HCT116 (cell line): ENCODE measurements around the gene BLACAT1. TPM values are rescaled to one million over a fixed set of nuclear protein-coding genes. Genes with fewer than 3 reads are reported as not detected.

Experiments
- ATAC-seq: fragments of 200-7000 bp; cut with Tn5 transposase; 2 replicates; pipeline ENCODE4 v1.9.1; 2020; ENCODE audit warnings: mild to moderate bottlenecking, moderate library complexity
- BruUV-seq: library from RNA; stranded (reverse); fragments of 400-500 nt; replicated peaks from 2 replicates; lab custom pipeline; 2021; lab: Mats Ljungman, UMichigan
- CTCF ChIA-PET: fragments of 300-600 bp; sonication (Branson Sonifier 250); formaldehyde crosslinking; loops from one replicate; lab custom pipeline; 2021; ENCODE audit warnings: antibody characterized with exemption; lab: Charles Lee
- POLR2A ChIA-PET: fragments of 300-600, 350-600 bp; sonication (Branson Sonifier 250); formaldehyde crosslinking; loops from one replicate; lab custom pipeline; 2021; ENCODE audit warnings: antibody characterized with exemption; lab: Charles Lee
- RAD21 ChIA-PET, 2 experiments: fragments of 300-600 bp; sonication (Branson Sonifier 250); formaldehyde crosslinking; loops; one replicate each; lab custom pipeline; 2023; ENCODE audit warnings: low total read pairs in 2 of 2; ENCODE audit not compliant: uncharacterized antibody in 2 of 2, unreplicated experiment in 2 of 2, low non-redundant PET in 1 of 2; lab: Charles Lee
- DNase-seq: peaks from one replicate; pipeline ENCODE4 v3.0.0-alpha.2; 2010; ENCODE audit warnings: low read depth, low spot score
- H2AFZ ChIP-seq: fragments of 200-600 bp; shearing (Covaris generic), sonication (generic); 2 replicates; pipeline ENCODE4 v1.6.1; 2017; ENCODE audit warnings: low read depth, mixed run types, mixed read lengths, antibody characterized with exemption, low read length; ENCODE audit not compliant: poor library complexity, severe bottlenecking
- H3K27ac ChIP-seq: 2 replicates; pipeline ENCODE4 v1.5.1; 2012; ENCODE audit warnings: low read depth, low read length
- H3K27me3 ChIP-seq: fragments of 200-600 bp; sonication (generic); 2 replicates; pipeline ENCODE4 v1.6.1; 2016; ENCODE audit warnings: mixed run types, low read length, mixed read lengths; ENCODE audit not compliant: insufficient read depth
- H3K36me3 ChIP-seq, 2 experiments: fragments of 200-500 bp in 1 of 2; fragments of 200-600 bp in 1 of 2; sonication (Bioruptor generic) in 1 of 2; sonication (generic) in 1 of 2; 2 replicates each; pipeline versions ENCODE4 v1.5.1 to v1.6.1; 2014 to 2016; ENCODE audit warnings: low read length in 2 of 2, inconsistent platforms in 1 of 2, mixed read lengths in 1 of 2, mixed run types in 1 of 2; ENCODE audit not compliant: insufficient read depth in 2 of 2, control insufficient read depth in 1 of 2
- H3K4me1 ChIP-seq, 2 experiments: fragments of 200-600 bp in 1 of 2; sonication (generic) in 1 of 2; 2 replicates each; pipeline versions ENCODE4 v1.5.1 to v1.6.1; 2012 to 2017; ENCODE audit warnings: low read length in 2 of 2, inconsistent platforms in 1 of 2, mild to moderate bottlenecking in 1 of 2, mixed read lengths in 1 of 2, mixed run types in 1 of 2, moderate library complexity in 1 of 2; ENCODE audit not compliant: insufficient read depth in 2 of 2, control insufficient read depth in 1 of 2
- H3K4me2 ChIP-seq: fragments of 200-600 bp; sonication (generic); 2 replicates; pipeline ENCODE4 v1.6.1; 2017; ENCODE audit warnings: mixed run types, low read length, mixed read lengths
- H3K4me3 ChIP-seq, 2 experiments: fragments of 200-600 bp in 1 of 2; sonication (generic) in 1 of 2; replicated peaks in 1 of 2; 2 replicates each; pipeline ENCODE4 v1.5.1; 2011 to 2016; ENCODE audit warnings: low read length in 2 of 2, control low read depth in 1 of 2, low read depth in 1 of 2, mild to moderate bottlenecking in 1 of 2, mixed read lengths in 1 of 2, mixed run types in 1 of 2
- H3K79me2 ChIP-seq: fragments of 200-600 bp; sonication (generic); 2 replicates; pipeline ENCODE4 v1.6.1; 2017; ENCODE audit warnings: mild to moderate bottlenecking, mixed run types, low read length, moderate library complexity, mixed read lengths; ENCODE audit not compliant: insufficient read depth
- H3K9ac ChIP-seq: fragments of 200-600 bp; sonication (generic); 2 replicates; pipeline ENCODE4 v1.6.1; 2016; ENCODE audit warnings: low read length, mixed read lengths
- H3K9me2 ChIP-seq: fragments of 200-600 bp; sonication (generic), shearing (Covaris generic); 2 replicates; pipeline ENCODE4 v1.6.1; 2017; ENCODE audit warnings: mixed run types, mild to moderate bottlenecking, moderate library complexity; ENCODE audit not compliant: insufficient read depth
- H3K9me3 ChIP-seq, 2 experiments: fragments of 200-500 bp in 1 of 2; fragments of 200-600 bp in 1 of 2; sonication (Bioruptor generic) in 1 of 2; sonication (generic) in 1 of 2; 2 replicates each; pipeline ENCODE4 v1.6.1; 2014 to 2017; ENCODE audit warnings: low read length in 2 of 2, mixed read lengths in 2 of 2, inconsistent platforms in 1 of 2, low read depth in 1 of 2, mild to moderate bottlenecking in 1 of 2, mixed run types in 1 of 2, moderate library complexity in 1 of 2; ENCODE audit not compliant: control insufficient read depth in 1 of 2, insufficient read depth in 1 of 2
- H4K20me1 ChIP-seq: fragments of 200-600 bp; sonication (generic), shearing (Covaris generic); 2 replicates; pipeline ENCODE4 v1.6.1; 2017; ENCODE audit warnings: mixed run types, mild to moderate bottlenecking, moderate library complexity; ENCODE audit not compliant: insufficient read depth
- CBX3 ChIP-seq: IDR thresholded peaks from 2 replicates; pipeline ENCODE4 v1.6.1; 2012; ENCODE audit warnings: low read depth
- CEBPB ChIP-seq: IDR thresholded peaks from 2 replicates; pipeline ENCODE4 v1.6.1; 2012; ENCODE audit warnings: low read depth
- CTCF ChIP-seq, 3 experiments: fragments of 200-600 bp in 1 of 3; sonication (generic) in 1 of 3; IDR thresholded peaks in 2 of 3; conservative IDR thresholded peaks in 1 of 3; 2 replicates each; pipeline ENCODE4 v1.5.1; 2012 to 2017; ENCODE audit warnings: low read depth in 2 of 3, low read length in 2 of 3, antibody characterized with exemption in 1 of 3, borderline replicate concordance in 1 of 3, control low read depth in 1 of 3, mild to moderate bottlenecking in 1 of 3, mixed read lengths in 1 of 3, mixed run types in 1 of 3, moderate library complexity in 1 of 3; ENCODE audit not compliant: insufficient read depth in 1 of 3
- EZH2 ChIP-seq: fragments of 200-600 bp; sonication (generic); IDR thresholded peaks from 2 replicates; pipeline ENCODE4 v1.6.1; 2017; ENCODE audit warnings: antibody characterized with exemption, mixed run types
- EZH2phosphoT487 ChIP-seq: fragments of 200-600 bp; IDR thresholded peaks from 2 replicates; pipeline ENCODE4 v1.6.1; 2018; ENCODE audit warnings: antibody characterized with exemption, borderline replicate concordance
- FOSL1 ChIP-seq: IDR thresholded peaks from 2 replicates; pipeline ENCODE4 v1.6.1; 2012; ENCODE audit warnings: low read depth
- JUND ChIP-seq: IDR thresholded peaks from 2 replicates; pipeline ENCODE4 v1.6.1; 2012
- RAD21 ChIP-seq: IDR thresholded peaks from 2 replicates; pipeline ENCODE4 v1.6.1; 2012; ENCODE audit warnings: low read depth, mild to moderate bottlenecking
- SIN3A ChIP-seq: IDR thresholded peaks from 2 replicates; pipeline ENCODE4 v1.6.1; 2012; ENCODE audit warnings: low read depth
- SP1 ChIP-seq: IDR thresholded peaks from 2 replicates; pipeline ENCODE4 v1.6.1; 2012; ENCODE audit warnings: low read depth
- TCF7L2 ChIP-seq: IDR thresholded peaks from 2 replicates; pipeline ENCODE4 v1.7.0; 2011; ENCODE audit warnings: borderline replicate concordance, inconsistent platforms; ENCODE audit not compliant: insufficient read depth, insufficient read length; ENCODE audit errors: extremely low read depth
- YY1 ChIP-seq: IDR thresholded peaks from 2 replicates; pipeline ENCODE4 v1.6.1; 2011; ENCODE audit warnings: low read length, low read depth, moderate library complexity, mild to moderate bottlenecking; ENCODE audit not compliant: insufficient replicate concordance; ENCODE audit errors: extremely low read depth
- ZBTB33 ChIP-seq: IDR thresholded peaks from 2 replicates; pipeline ENCODE4 v1.6.1; 2011; ENCODE audit warnings: mild to moderate bottlenecking, low read length, moderate library complexity; ENCODE audit not compliant: insufficient replicate concordance; ENCODE audit errors: extremely low read depth
- ZFX ChIP-seq: fragments of 450-650 bp; IDR thresholded peaks from 2 replicates; pipeline ENCODE4 v1.6.1; 2017
- intact Hi-C: fragments of 100-400 bp; cut with micrococcal nuclease; formaldehyde crosslinking; loops from 2 replicates; pipeline ENCODE4 v1.10.0; 2022
- total RNA-seq: library from RNA; stranded (reverse); gene quantifications from one replicate; pipeline ENCODE4 v1.2.1, GENCODE V29; 2021; ENCODE audit not compliant: unreplicated experiment
- TF ChIP-seq, protein P1 (sequence below): IDR thresholded peaks from 2 replicates; pipeline ENCODE4 v1.6.1; 2012

Gene BLACAT1
- total RNA-seq, 1 experiment from 2014 or later = 3.9 TPM

GRCh38 chr1:205438213-205439158, 17.4 kb downstream of the BLACAT1 start (continued):
- TF ChIP-seq CTCF (IDR thresholded peaks at IDR 0.05 in 2 of 3, conservative IDR thresholded peaks at IDR 0.05 in 1 of 3; ENCODE audit: borderline replicate concordance in 1 of 3, insufficient read depth in 1 of 3, low read depth in 2 of 3, low read length in 2 of 3) = peak in 2 of 3 experiments; percentile 72 to 77; a peak in 4 of 6 replicates
- no peak for TF ChIP-seq JUND

DNA sequence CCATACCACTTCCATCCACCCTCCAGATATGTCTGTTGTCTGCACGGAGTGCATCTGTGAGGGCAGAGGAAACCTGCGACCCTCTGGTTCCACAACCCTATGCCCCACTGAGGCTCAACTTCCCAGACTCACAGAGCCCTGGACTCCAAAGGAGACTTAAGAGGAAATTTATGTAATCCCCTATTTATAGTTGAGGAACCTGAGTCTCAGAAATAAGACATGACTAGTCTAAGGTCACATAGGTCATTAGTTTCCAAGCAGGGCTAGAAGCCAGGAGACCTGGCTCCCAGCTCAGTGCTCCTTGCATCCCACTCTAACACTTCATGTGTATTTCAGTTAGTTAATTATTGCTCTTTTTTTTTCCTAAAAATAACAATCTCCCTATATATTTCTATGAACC, 18.3 kb downstream of the BLACAT1 start:
- Histone ChIP-seq H3K27ac (no peak overlapping the region), H3K27me3 (no peaks in the 10 kb centered on the region), H3K4me2 (no peak overlapping the region), H3K9ac (no peak overlapping the region), H3K36me3 (no peaks in the 10 kb centered on the region), H3K4me1 (peaks cover 38 to 45% of the 10 kb centered on the region in 2 experiments), H2AFZ (no peak overlapping the region), H3K4me3 (no peak overlapping the region), H3K79me2 (no peaks in the 10 kb centered on the region), H4K20me1 (no peaks in the 10 kb centered on the region), H3K9me3 (no peaks in the 10 kb centered on the region), H3K9me2 (no peaks in the 10 kb centered on the region)
- no TSS peak for BruUV-seq
- POLR2A ChIA-PET = no interaction called here
- ATAC-seq (no peak), DNase-seq (no peak)
- RAD21 ChIA-PET = interaction anchor here in 1 of 2 experiments (2.0 kb wide), 1 partner anchor 48 kb away, joined by 14 read pairs; no protein-coding TSS in a partner anchor
- CTCF ChIA-PET = interaction anchor here (1.6 to 2.4 kb wide), 2 partner anchors 12 to 48 kb away, joined by 5 to 20 read pairs; no protein-coding TSS in a partner anchor
- intact Hi-C loops = no loop called here
- TF ChIP-seq SIN3A (no peak), CBX3 (no peak), TCF7L2 (no peak), EZH2phosphoT487 (no peak), RAD21 (no peak), FOSL1 (no peak), YY1 (no peak), EZH2 (no peak), ZBTB33 (no peak), ZFX (no peak), CEBPB (no peak), SP1 (no peak)
- TF ChIP-seq, protein P1, sequence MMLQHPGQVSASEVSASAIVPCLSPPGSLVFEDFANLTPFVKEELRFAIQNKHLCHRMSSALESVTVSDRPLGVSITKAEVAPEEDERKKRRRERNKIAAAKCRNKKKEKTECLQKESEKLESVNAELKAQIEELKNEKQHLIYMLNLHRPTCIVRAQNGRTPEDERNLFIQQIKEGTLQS = no peak
